Loucy (cell line): Measurements from ENCODE around the gene STMP1.

Source experiments
- CTCF ChIP-seq: fragments of 200-600 bp; sonication (generic); conservative IDR thresholded peaks from 2 replicates; pipeline ENCODE4 v1.5.1; 2014; ENCODE audit warnings: mild to moderate bottlenecking, antibody characterized with exemption, low read length
- EZH2phosphoT487 ChIP-seq: fragments of 200-600 bp; IDR thresholded peaks from 2 replicates; pipeline ENCODE4 v1.6.1; 2018; ENCODE audit warnings: antibody characterized with exemption, mild to moderate bottlenecking, moderate library complexity, borderline replicate concordance

GRCh38 chr7:135644729-135645128 lies 17.6 kb upstream of the STMP1 start:
- TF ChIP-seq CTCF = no peak
- no peak for TF ChIP-seq EZH2phosphoT487
